Measurements from ENCODE around the gene NPHP4. TPM values are rescaled to one million over a fixed set of nuclear protein-coding genes. Genes with fewer than 3 reads are reported as not detected.

The NPHP4 gene
- total and polyA plus RNA-seq, 2 donors (not counting 3 experiments of a cell fraction or from before 2014, with no cell fraction given), result 4.4 to 11.7 TPM

DNA sequence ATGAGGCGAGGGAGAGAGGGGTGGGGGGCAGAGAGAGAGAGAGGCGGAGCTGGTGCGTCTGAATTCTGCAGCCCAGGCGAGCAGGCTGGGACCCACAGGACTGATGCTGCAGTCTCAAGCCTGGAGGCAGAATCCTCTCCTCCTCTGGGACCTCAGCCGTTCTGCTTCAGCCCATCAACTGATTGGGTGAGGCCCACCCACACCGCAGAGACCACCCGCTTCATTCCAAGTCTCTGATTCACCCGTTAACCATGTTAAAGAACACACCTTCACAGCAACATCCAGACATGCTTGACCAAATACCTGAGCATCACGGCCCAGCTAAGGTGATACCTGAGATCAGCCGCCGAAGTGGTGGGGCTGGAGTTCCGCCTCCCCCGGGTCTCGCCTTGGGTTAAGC, 147.8 kb downstream of the NPHP4 start:
- no peak overlapping the region for H3K9ac ChIP-seq (replicated peaks; ENCODE audit: extremely low read depth, insufficient read depth, low read length)
- H3K4me2 ChIP-seq (ENCODE audit: insufficient read depth, low read length), result no peak overlapping the region
- no peaks in the 10 kb centered on the region for H4K20me1 ChIP-seq (replicated peaks; ENCODE audit: control insufficient read depth, extremely low read depth, insufficient read depth, low read length)
- no peak for TF ChIP-seq MYC (IDR thresholded peaks at IDR 0.05; ENCODE audit: low read depth, low read length)
- TF ChIP-seq, protein P1, sequence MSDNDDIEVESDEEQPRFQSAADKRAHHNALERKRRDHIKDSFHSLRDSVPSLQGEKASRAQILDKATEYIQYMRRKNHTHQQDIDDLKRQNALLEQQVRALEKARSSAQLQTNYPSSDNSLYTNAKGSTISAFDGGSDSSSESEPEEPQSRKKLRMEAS (IDR thresholded peaks at IDR 0.05; ENCODE audit: insufficient read depth, insufficient read length), result no peak
- TF ChIP-seq POLR2AphosphoS5 (IDR thresholded peaks at IDR 0.05; ENCODE audit: insufficient read depth, low read depth, low read length), result no peak
- TF ChIP-seq EZH2 (IDR thresholded peaks at IDR 0.05; ENCODE audit: borderline replicate concordance, low read depth, low read length, severe bottlenecking), result no peak
- TF ChIP-seq, protein P2, sequence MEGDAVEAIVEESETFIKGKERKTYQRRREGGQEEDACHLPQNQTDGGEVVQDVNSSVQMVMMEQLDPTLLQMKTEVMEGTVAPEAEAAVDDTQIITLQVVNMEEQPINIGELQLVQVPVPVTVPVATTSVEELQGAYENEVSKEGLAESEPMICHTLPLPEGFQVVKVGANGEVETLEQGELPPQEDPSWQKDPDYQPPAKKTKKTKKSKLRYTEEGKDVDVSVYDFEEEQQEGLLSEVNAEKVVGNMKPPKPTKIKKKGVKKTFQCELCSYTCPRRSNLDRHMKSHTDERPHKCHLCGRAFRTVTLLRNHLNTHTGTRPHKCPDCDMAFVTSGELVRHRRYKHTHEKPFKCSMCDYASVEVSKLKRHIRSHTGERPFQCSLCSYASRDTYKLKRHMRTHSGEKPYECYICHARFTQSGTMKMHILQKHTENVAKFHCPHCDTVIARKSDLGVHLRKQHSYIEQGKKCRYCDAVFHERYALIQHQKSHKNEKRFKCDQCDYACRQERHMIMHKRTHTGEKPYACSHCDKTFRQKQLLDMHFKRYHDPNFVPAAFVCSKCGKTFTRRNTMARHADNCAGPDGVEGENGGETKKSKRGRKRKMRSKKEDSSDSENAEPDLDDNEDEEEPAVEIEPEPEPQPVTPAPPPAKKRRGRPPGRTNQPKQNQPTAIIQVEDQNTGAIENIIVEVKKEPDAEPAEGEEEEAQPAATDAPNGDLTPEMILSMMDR (IDR thresholded peaks at IDR 0.05; ENCODE audit: extremely low read depth in 1 of 2, insufficient read depth in 1 of 2, low read depth in 1 of 2, low read length in 2 of 2), result no peak
- TF ChIP-seq POLR2A (IDR thresholded peaks at IDR 0.05; ENCODE audit: low read depth, low read length), result no peak
- no peak for TF ChIP-seq JUN (IDR thresholded peaks at IDR 0.05; ENCODE audit: borderline replicate concordance, insufficient read depth, insufficient read length, low read depth)
- no peak for TF ChIP-seq GATA2 (IDR thresholded peaks at IDR 0.05; ENCODE audit: insufficient read depth, insufficient read length, low read depth, low read length)
- TF ChIP-seq FOS (IDR thresholded peaks at IDR 0.05; ENCODE audit: borderline replicate concordance, insufficient read depth, low read length), result no peak
- H3K4me1 ChIP-seq (ENCODE audit: control insufficient read depth, extremely low read depth, insufficient read depth, low read length), result no peaks in the 10 kb centered on the region
- no peaks in the 10 kb centered on the region for H3K27me3 ChIP-seq (ENCODE audit: control insufficient read depth in 2 of 2, insufficient read depth in 2 of 2, low read length in 2 of 2)
- ChIA-PET POLR2A (no interaction called here), CTCF (no interaction called here)
- no peak for DNase-seq (ENCODE audit: low read depth, low spot score)
- H3K27ac ChIP-seq (ENCODE audit: insufficient read depth, low read depth, low read length), result no peak overlapping the region
- no peak overlapping the region for H2AFZ ChIP-seq (ENCODE audit: low read depth, low read length)
- no peak for FAIRE-seq
- dilution Hi-C loops (cut with MboI; ENCODE audit: extremely low pct_ligation_motif_present, low sequenced_read_pairs), result no loop called here
- H3K9me1 ChIP-seq (replicated peaks; ENCODE audit: control insufficient read depth, extremely low read depth, insufficient read depth, low read length), result no peaks in the 10 kb centered on the region
- H3K79me2 ChIP-seq (ENCODE audit: control insufficient read depth, insufficient read depth, low read length), result no peaks in the 10 kb centered on the region
- BruUV-seq (replicated peaks), result no TSS peak
- H3K36me3 ChIP-seq (ENCODE audit: control insufficient read depth in 2 of 2, extremely low read depth in 1 of 2, insufficient read depth in 2 of 2, low read length in 2 of 2), result no peaks in the 10 kb centered on the region
- intact Hi-C loops (cut with micrococcal nuclease), result no loop called here
- no peaks in the 10 kb centered on the region for H3K9me3 ChIP-seq (replicated peaks; ENCODE audit: control insufficient read depth, insufficient read depth, low read length)
- H3K4me3 ChIP-seq (replicated peaks in 1 of 3; ENCODE audit: insufficient read depth in 1 of 3, low read depth in 1 of 3, low read length in 3 of 3), result no peak overlapping the region

All from endothelial cell of umbilical vein (primary cell).